Thymus (tissue), 11 donors: ENCODE measurements around the gene ACBD4. TPM values are rescaled to one million over a fixed set of nuclear protein-coding genes. Genes with fewer than 3 reads are reported as not detected.

Source experiments
- DNase-seq, 9 donors: peaks; one replicate each; pipeline ENCODE4 v3.0.0-alpha.2; 2013; ENCODE audit warnings: low spot score in 9 of 9, low read depth in 6 of 9, missing footprints in 1 of 9
- H3K27ac ChIP-seq, 2 donors: one replicate each; pipeline ENCODE4 v1.5.1; 2013; ENCODE audit warnings: control low read depth in 1 of 2, low read depth in 1 of 2, low read length in 1 of 2, mild to moderate bottlenecking in 1 of 2, moderate library complexity in 1 of 2
- H3K27me3 ChIP-seq, 2 donors: one replicate each; pipeline ENCODE4 v1.5.1; 2013; ENCODE audit warnings: low read length in 1 of 2; ENCODE audit not compliant: control insufficient read depth in 2 of 2, insufficient read depth in 1 of 2
- H3K36me3 ChIP-seq, 2 donors: one replicate each; pipeline ENCODE4 v1.5.1; 2013; ENCODE audit warnings: low read length in 1 of 2, mild to moderate bottlenecking in 1 of 2, moderate library complexity in 1 of 2; ENCODE audit not compliant: control insufficient read depth in 2 of 2, insufficient read depth in 2 of 2
- H3K4me1 ChIP-seq, 2 donors: one replicate each; pipeline ENCODE4 v1.5.1; 2013; ENCODE audit warnings: low read length in 2 of 2; ENCODE audit not compliant: control insufficient read depth in 2 of 2, insufficient read depth in 2 of 2
- H3K4me3 ChIP-seq, 2 donors: one replicate each; pipeline ENCODE4 v1.5.1; 2013; ENCODE audit warnings: low read length in 2 of 2, control low read depth in 1 of 2, mild to moderate bottlenecking in 1 of 2
- H3K9me3 ChIP-seq, 2 donors: one replicate each; pipeline ENCODE4 v1.5.1; 2013; ENCODE audit warnings: low read length in 1 of 2, mild to moderate bottlenecking in 1 of 2; ENCODE audit not compliant: control insufficient read depth in 2 of 2, insufficient read depth in 1 of 2
- WGBS: extraction: QIAGEN DNeasy Blood & Tissue Kit; methylation state at CpG from one replicate; pipeline ENCODE4 v1.1.7; 2013; 5-methylcytosine and 5-hydroxymethylcytosine counted together
- polyA plus RNA-seq: library from polyadenylated mRNA; stranded (reverse); fragments of 200-250 nt; gene quantifications from one replicate; pipeline ENCODE4 v1.2.3, GENCODE V29; 2013
- total RNA-seq: library from RNA; stranded (reverse); fragments of 120-200 nt; gene quantifications from one replicate; pipeline ENCODE4 v1.2.4, GENCODE V29; 2013
- donor health status: healthy.

Gene ACBD4
- total and polyA plus RNA-seq, 2 donors: 4.7 to 26.5 TPM

DNA sequence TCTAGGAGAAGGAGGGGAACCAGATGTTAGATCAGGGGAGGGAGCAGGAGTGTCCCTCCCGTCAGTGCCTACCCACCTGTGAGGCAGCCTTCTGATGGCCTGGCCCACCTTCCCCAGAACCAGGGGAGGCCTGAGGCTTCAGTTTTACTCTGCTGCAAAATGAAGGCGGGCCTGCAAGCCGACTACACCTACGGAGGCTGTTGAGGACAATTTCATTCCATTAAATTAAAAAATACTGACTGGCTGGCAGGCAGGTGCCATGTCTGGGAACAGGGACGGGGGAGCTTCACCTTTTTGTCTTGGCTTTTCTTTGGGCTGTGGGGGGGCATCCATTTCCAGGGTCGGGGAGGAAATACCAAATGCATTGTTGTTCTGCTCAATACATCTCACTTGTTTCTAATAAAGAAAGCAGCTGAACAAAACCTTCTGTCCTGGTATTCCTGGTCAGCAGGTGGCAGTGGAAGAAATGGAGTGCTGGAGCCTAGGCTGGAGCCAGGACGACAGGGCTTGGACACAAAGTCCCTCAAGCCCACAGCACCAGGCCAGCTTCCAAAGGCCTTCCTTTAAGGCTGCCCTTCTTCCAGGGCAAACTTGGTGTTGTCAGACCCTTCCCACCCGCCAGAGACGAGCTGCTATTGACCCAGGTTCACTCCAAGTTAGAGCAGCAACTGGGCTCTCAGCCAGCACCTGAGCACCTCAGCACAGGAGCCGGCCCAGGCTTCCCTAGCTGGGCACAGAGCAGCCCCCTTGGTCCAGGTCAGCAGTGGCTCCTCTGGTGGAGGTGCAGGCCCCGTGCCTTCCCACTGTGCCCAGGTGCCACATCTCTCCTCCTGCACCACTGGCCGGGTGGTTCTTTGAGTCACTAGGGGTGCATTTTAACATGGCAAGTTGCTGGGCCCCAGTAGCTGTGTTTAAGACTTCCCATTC lies 26.6 kb upstream of the ACBD4 start:
- WGBS: 94% methylated on average over 12 of the region's 12 CpGs
- no peak for DNase-seq
- Histone ChIP-seq H3K9me3 (no peaks in the 10 kb centered on the region), H3K27ac (no peak overlapping the region), H3K4me1 (peaks cover 0 to 10% of the 10 kb centered on the region in 2 donors), H3K27me3 (no peaks in the 10 kb centered on the region), H3K4me3 (no peak overlapping the region), H3K36me3 (peaks cover 53 to 54% of the 10 kb centered on the region in 2 donors)

DNA sequence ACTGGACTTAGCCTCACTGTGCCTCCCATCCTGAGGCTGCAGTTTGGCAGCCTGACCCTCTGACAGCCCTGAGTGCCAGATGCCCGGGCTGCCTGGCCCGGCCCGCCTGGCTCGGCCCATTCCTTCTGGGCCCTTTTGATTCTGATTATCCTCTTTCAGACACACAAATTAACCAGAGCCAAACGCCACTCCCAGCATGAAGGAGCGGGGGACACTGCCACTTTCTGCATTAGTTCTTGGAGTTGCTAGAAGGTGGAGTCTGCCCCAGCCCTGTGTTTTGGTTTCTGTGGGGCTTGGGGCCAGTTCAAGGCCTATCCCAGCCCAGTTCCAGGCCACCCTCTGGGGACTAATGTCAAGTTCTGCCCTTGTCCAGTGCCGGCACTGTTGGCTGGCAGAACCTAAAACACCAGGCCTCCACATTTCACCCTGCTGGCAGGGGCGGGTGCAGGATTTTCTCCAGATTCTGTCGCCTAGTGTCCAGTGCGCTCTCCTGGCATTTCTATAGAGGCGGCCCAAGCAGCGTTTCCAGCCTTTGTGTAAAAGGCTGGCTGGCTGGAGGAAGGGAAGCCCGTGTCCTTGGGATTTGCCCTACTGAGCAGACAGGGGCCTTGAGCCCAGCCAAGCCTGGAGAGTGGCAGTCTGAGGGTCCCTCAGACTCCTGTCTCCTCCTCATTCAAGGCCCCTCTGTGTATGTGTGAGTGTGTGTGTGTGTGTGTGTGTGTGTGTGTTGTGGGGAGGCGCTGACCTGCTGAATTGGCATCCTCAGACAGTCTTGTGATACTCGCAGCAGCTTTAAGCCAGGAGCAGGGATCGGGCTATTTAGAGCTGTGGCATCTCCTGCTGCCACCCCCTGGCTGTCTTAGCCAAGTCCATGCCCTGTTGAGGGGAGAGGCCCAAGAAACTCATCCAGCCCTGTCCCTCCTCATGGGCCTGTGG lies 24.5 kb upstream of the ACBD4 start:
- WGBS: 96% methylated on average over 16 of the region's 16 CpGs
- Histone ChIP-seq H3K9me3 (no peaks in the 10 kb centered on the region), H3K27ac (no peak overlapping the region), H3K4me3 (no peak overlapping the region), H3K27me3 (peaks cover 0 to under 1% of the 10 kb centered on the region in 2 donors), H3K36me3 (peaks cover 32 to 33% of the 10 kb centered on the region in 2 donors), H3K4me1 (peaks cover 0 to 10% of the 10 kb centered on the region in 2 donors)
- no peak for DNase-seq

DNA sequence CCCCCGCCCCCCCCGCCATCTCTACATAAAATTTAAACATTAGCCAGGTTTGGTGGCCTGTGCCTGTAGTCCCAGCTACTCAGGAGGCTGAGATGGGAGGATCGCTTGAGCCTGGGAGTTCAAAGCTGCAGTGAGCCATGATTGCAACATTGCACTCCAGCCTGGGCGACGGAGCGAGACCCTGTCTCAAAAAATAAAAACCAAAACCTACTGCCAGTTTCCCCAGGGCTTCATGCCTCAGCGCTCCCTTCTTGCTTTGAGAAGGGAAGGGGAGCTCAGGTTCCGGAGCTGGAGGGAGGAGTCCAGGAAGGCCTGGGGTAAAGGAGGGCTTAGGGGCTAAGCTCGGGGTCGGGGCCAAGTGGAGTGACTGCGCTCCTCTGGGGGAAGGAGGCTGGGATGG lies 23.6 kb upstream of the ACBD4 start:
- WGBS: 94% methylated on average over 11 of the region's 11 CpGs
- Histone ChIP-seq H3K27ac (no peak overlapping the region), H3K27me3 (peaks cover 0 to 9% of the 10 kb centered on the region in 2 donors), H3K4me1 (peaks cover 0 to 9% of the 10 kb centered on the region in 2 donors), H3K4me3 (no peak overlapping the region), H3K9me3 (no peaks in the 10 kb centered on the region), H3K36me3 (peaks cover 23 to 24% of the 10 kb centered on the region in 2 donors)
- no peak for DNase-seq

DNA sequence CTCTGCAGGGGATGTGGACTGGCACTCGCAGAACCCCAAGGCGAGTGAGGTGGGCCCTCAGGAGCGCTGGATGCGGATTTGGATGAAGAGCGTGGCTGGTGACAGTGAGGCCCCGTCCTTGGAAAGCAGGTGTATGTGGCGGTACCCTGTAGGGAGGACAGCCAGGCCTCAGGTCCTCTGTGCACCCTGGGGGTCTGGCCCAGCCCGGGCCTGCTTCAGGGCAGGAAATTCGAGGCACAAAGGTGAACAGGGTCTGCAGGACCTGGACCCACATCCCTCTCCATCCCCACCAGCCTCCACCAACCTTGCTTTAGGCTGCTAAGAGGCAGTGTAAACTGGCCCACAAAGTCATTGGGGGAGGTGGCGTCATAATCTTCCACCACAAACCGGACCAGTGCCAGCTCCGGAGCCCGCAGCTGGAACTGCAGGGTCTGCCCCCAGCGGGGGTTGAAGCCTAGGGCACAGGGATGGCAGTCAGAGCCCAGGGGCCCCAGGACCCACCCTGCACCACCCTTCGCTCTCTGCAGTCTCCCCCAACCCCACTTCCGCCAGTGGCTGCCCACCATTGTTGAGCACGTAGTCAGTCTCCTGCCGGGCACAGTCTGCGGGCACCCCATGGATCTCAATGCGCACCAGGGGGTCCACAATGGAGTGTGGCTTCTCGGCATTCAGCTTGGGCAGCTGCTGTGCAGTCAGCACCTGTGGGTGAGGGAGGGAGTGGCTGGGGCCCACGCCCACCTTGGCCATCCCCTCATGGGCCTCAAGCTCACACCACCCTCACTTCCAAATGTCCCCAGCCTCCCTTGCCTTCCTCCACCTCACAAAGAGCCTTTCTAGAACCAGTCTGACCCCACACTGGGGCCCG lies 22.7 kb upstream of the ACBD4 start:
- H3K4me1 ChIP-seq: peaks cover 0 to 5% of the 10 kb centered on the region in 2 donors
- H3K9me3 ChIP-seq: no peaks in the 10 kb centered on the region
- DNase-seq: no peak
- WGBS: 97% methylated on average over 23 of the region's 23 CpGs
- H3K36me3 ChIP-seq: peaks cover 14 to 15% of the 10 kb centered on the region in 2 donors
- peaks cover 0 to 9% of the 10 kb centered on the region in 2 donors for H3K27me3 ChIP-seq
- no peak overlapping the region for H3K27ac ChIP-seq
- H3K4me3 ChIP-seq: no peak overlapping the region

DNA sequence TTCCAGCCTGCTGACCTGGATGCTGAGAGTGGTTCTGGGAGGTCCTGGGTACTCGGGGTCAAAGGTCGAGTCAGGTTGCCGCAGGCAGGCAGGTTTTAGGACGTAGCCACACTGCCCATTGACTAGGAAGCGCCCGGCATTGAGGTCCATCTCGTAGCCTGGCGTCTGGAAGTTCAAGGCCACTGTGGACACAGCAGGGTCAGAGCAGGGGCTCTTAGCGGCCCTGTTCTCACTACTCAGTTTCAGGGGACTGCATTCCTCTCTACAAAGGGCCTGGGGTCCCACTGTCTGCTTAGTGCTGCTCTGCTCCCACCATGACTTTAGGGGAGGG lies 22.1 kb upstream of the ACBD4 start:
- no peak overlapping the region for H3K4me3 ChIP-seq
- H3K27me3 ChIP-seq: peaks cover 0 to 13% of the 10 kb centered on the region in 2 donors
- WGBS: 97% methylated on average over 9 of the region's 9 CpGs
- no peak for DNase-seq
- H3K27ac ChIP-seq: no peak overlapping the region
- H3K4me1 ChIP-seq: peaks cover 0 to 2% of the 10 kb centered on the region in 2 donors
- H3K9me3 ChIP-seq: no peaks in the 10 kb centered on the region
- peaks cover 8 to 9% of the 10 kb centered on the region in 2 donors for H3K36me3 ChIP-seq

DNA sequence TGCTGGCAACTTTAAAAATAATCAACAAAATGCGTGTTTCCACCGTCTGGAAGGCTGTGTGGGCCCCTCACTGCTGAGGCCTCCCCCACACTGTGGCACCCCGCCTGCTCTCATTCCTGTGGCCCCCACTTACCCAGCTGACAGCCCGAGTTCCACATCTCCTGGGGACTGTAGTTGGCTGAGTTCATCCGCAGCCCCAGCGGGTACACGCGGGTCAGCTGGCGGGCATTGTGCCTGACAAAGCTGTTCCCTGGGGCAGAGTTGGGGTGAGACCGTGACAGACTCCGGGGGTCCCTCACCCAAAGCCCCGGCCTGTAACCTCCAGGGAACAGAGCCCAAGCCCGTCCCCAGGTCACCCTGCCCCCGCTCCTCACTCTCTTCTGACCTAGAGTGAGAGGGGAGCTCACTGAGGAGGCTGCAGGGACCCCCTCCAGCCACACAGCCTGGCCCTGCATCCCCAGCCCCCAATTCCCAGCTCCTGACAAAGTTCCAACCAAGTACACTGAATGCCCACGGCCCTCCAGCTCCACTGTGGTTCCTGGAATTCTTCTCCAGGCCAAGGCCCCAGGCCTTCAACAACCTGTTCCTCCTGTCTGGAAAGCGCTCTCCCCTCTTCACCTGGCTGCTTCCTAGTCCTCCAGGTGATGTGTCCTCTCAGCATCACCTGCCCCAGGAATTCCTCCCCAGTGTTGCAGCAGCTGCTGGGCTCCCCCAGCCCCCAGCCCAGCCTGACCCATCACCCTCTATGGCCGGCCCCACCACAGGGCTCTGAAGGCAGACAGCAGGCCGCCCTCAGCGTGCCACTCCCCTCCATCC lies 21.2 kb upstream of the ACBD4 start:
- no peak for DNase-seq
- H3K4me1 ChIP-seq: peaks cover 0 to under 1% of the 10 kb centered on the region in 2 donors
- no peak overlapping the region for H3K4me3 ChIP-seq
- H3K27ac ChIP-seq: no peak overlapping the region
- H3K9me3 ChIP-seq: no peaks in the 10 kb centered on the region
- H3K27me3 ChIP-seq: peaks cover 0 to 17% of the 10 kb centered on the region in 2 donors
- WGBS: 97% methylated on average over 19 of the region's 19 CpGs
- no peaks in the 10 kb centered on the region for H3K36me3 ChIP-seq

DNA sequence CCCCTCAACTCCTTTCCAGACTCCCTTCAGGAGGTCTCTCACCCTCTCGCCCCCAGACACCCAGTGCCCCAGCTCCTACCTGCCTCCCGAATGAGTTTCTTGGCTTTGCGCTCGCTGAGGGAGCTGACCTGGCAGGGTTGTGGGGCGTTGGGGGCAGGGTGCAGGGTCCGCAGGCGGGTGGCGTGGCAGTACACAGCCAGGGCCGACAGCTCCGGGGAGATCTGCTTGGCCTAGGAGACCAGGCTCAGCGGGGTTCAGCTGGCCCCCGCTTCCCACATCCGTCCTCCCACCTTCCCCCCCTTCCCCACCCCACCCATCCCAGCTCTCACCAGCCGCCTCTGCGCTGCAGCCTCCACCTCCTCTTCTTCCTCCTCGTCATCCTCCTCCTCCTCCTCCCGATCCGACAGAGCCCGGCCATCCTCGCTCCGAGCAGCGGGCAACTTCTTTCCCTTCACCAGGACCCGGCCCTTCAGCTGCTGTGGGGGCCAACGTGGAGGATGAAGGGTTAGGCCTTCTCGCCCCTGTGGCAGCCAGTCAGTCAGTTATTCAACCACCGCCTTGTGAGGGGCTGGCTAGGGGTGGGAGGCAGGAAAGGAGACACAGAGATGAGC lies 20.4 kb upstream of the ACBD4 start:
- Histone ChIP-seq H3K27ac (no peak overlapping the region), H3K36me3 (no peaks in the 10 kb centered on the region), H3K4me3 (no peak overlapping the region), H3K4me1 (no peaks in the 10 kb centered on the region), H3K9me3 (no peaks in the 10 kb centered on the region), H3K27me3 (peaks cover 0 to 25% of the 10 kb centered on the region in 2 donors)
- whole genome bisulfite sequencing: 96% methylated on average over 26 of the region's 26 CpGs
- DNase-seq: no peak

DNA sequence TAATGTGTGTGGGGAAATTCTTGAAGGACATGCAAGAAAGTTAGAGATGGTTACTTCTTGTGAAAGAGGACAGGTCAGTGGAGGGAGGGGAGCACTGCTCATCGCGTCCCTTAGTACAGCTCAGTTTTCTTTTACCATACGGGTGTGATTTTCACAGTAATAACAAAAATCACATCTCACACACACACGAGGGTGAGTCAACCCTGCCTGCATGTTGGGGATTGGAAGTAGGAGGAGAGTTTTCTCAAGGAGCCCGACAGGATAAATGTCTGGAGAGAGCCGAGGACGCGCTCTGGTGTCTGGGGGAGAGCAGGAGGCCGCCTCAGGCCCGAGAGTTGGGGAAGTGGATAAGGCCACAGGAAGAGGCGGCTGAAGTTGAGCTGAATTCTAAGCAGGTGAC lies 19.6 kb upstream of the ACBD4 start:
- Histone ChIP-seq H3K36me3 (no peaks in the 10 kb centered on the region), H3K4me3 (no peak overlapping the region), H3K27me3 (peaks cover 3 to 32% of the 10 kb centered on the region in 2 donors), H3K9me3 (no peaks in the 10 kb centered on the region), H3K4me1 (no peaks in the 10 kb centered on the region), H3K27ac (no peak overlapping the region)
- no peak for DNase-seq
- 84% methylated on average over 11 of the region's 11 CpGs for WGBS
